ENCODE measurements around the gene TMIGD1. TPM values are rescaled to one million over a fixed set of nuclear protein-coding genes. Genes with fewer than 3 reads are reported as not detected.
A peak's percentile ranks its signal among the peaks of the same experiment; 100 is the strongest.

The TMIGD1 gene
- total and polyA plus RNA-seq, 2 of the 13 experiments (the other 11 are each of a cell fraction or from before 2014, with no cell fraction given): not detected

DNA sequence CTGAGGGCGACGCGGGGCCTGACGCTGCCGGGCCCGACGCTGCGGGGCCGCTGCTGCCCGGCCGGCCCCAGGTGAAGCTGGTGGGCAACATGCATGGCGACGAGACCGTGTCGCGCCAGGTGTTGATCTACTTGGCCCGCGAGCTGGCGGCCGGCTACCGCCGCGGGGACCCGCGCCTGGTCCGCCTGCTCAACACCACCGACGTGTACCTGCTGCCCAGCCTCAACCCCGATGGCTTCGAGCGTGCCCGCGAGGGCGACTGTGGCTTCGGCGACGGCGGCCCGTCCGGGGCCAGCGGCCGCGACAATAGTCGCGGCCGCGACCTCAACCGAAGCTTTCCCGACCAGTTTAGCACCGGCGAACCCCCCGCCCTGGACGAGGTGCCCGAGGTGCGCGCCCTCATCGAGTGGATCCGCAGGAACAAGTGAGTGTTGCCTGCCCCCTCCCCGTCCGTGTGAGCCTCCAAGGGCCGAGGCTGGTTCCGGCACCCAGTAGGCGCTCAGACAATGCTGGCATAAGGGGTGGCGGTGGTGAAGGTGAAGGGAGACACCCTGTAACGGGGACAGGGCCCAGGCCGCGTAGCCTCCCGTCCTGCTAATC lies 45.5 kb upstream of the TMIGD1 start (continued):
- TF ChIP-seq HNF4G (IDR thresholded peaks at IDR 0.05; ENCODE audit: borderline replicate concordance, low read depth, low read length) (no peak), HNF4G (CRISPR knock-in tag; IDR thresholded peaks at IDR 0.05; ENCODE audit: borderline replicate concordance, low read depth) (no peak)

DNA sequence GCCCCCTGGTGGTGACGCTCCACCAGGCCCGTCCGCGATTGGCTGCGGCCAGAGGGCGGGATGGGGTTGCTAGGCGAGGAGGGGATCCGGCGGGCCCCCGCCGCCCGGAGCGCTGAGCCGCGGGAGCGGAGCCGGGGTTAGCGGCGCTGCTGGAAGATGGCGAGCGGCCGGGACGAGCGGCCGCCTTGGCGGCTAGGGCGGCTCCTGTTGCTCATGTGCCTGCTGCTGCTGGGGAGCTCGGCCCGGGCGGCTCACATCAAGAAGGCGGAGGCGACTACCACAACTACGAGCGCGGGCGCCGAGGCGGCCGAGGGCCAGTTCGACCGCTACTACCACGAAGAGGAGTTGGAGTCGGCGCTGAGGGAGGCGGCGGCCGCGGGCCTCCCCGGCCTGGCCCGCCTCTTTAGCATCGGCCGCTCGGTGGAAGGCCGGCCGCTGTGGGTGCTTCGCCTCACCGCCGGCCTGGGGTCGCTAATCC lies 45.0 kb upstream of the TMIGD1 start, which contains the start of gene CPD:
Gene CPD (plus strand): TSS at position 103 of the 478 bp plus-strand sequence. CDS start 54 bp downstream, at position 157.
- no peak for FAIRE-seq
- BruUV-seq (replicated peaks): no TSS peak
- intact Hi-C loops (cut with micrococcal nuclease; ENCODE audit: unreplicated experiment) (no loop called here), in situ Hi-C loops (cut with HindIII; ENCODE audit: extremely low pct_ligation_motif_present, low pct_unique_long_range_greater_than_20kb) (loop anchor here (5.0 kb wide), 1 partner anchor 37 kb away; no protein-coding TSS in a partner anchor)
- ChIA-PET POLR2A (interaction anchor here (8.1 kb wide), 1 partner anchor 35 kb away, joined by 114 read pairs; no protein-coding TSS in a partner anchor), CTCF (ENCODE audit: low intra/inter-chr PET ratio, low total read pairs) (interaction anchor here (1.0 kb wide), 1 partner anchor 39 kb away, joined by 3 read pairs; no protein-coding TSS in a partner anchor)
- H4K20me1 ChIP-seq (ENCODE audit: insufficient read depth, low read length): peaks cover 29% of the 10 kb centered on the region
- peak; percentile 83 for DNase-seq (ENCODE audit: low spot score)
- no CpG with 5 or more reads among the region's 59 CpGs for WGBS (ENCODE audit: low lambda C conversion rate)
- no peaks in the 10 kb centered on the region; a peak in 1 of 5 replicates for H3K36me3 ChIP-seq (replicated peaks in 1 of 2; ENCODE audit: control insufficient read depth in 1 of 2, insufficient read depth in 2 of 2, low read length in 2 of 2)
- H3K4me2 ChIP-seq (ENCODE audit: low read depth, low read length): peak within 1 kb of the TSS; percentile 95
- peak within 1 kb of the TSS; percentile 86 for H3K9ac ChIP-seq (ENCODE audit: insufficient read depth, low read depth, low read length)
- peak within 1 kb of the TSS; percentile 68 for H3K27ac ChIP-seq (ENCODE audit: extremely low read length, insufficient read depth, low read length)
- peak; percentile 93 for ATAC-seq
- peak within 1 kb of the TSS; percentile 33 for H2AFZ ChIP-seq (ENCODE audit: low read length)
- H3K27me3 ChIP-seq (ENCODE audit: control insufficient read depth in 1 of 2, insufficient read depth in 2 of 2, low read length in 2 of 2): no peaks in the 10 kb centered on the region; a peak in 1 of 5 replicates
- H3K4me1 ChIP-seq (ENCODE audit: insufficient read depth, low read length): peaks cover 65% of the 10 kb centered on the region
- H3K9me3 ChIP-seq (ENCODE audit: low read length): no peaks in the 10 kb centered on the region
- peak within 1 kb of the TSS; percentile 92 to 94 (median 92) for H3K4me3 ChIP-seq (replicated peaks in 1 of 3; ENCODE audit: insufficient read depth in 1 of 3, low read depth in 2 of 3, low read length in 3 of 3)
- H3K79me2 ChIP-seq (ENCODE audit: insufficient read depth, low read length): peaks cover 51% of the 10 kb centered on the region
- TF ChIP-seq MLLT10 (CRISPR knock-in tag; IDR thresholded peaks at IDR 0.05) (no peak), DBP (CRISPR knock-in tag; IDR thresholded peaks at IDR 0.05; ENCODE audit: not compliant biosample characterization) (peak; percentile 27), ZHX2 (IDR thresholded peaks at IDR 0.05; ENCODE audit: low read depth) (no peak), ZHX2 (CRISPR knock-in tag; IDR thresholded peaks at IDR 0.05; ENCODE audit: borderline replicate concordance) (0 out of 2 replicates have a peak, but pooled peaks have one; percentile 16), GPN1 (CRISPR knock-in tag; IDR thresholded peaks at IDR 0.05; ENCODE audit: borderline replicate concordance) (no peak), SIN3A (IDR thresholded peaks at IDR 0.05; ENCODE audit: borderline replicate concordance, low read depth, low read length) (peak; percentile 52; the same call in 1 of the 2 replicates), POLR2A (IDR thresholded peaks at IDR 0.05; ENCODE audit: insufficient read depth in 1 of 2, low read depth in 2 of 2, low read length in 2 of 2) (peak; percentile 81 to 84), ERF (CRISPR knock-in tag; IDR thresholded peaks at IDR 0.05) (peak; percentile 39; the same call in 1 of the 2 replicates)
